Hematopoietic multipotent progenitor cell treated with erythropoietin and hydrocortisone succinate and interleukin-3 and kit ligand, for 8 days (in vitro differentiated cells): ENCODE results near the gene PAPSS2.
"Not testable (repeated sequence)": the region's sequence is repeated elsewhere in the genome, so short reads cannot be mapped to it uniquely, and the experiment has no call there.

ENCODE experiments used
- DNase-seq: peaks from one replicate; pipeline ENCODE4 v3.0.0-alpha.2; 2015

Gene PAPSS2

DNA sequence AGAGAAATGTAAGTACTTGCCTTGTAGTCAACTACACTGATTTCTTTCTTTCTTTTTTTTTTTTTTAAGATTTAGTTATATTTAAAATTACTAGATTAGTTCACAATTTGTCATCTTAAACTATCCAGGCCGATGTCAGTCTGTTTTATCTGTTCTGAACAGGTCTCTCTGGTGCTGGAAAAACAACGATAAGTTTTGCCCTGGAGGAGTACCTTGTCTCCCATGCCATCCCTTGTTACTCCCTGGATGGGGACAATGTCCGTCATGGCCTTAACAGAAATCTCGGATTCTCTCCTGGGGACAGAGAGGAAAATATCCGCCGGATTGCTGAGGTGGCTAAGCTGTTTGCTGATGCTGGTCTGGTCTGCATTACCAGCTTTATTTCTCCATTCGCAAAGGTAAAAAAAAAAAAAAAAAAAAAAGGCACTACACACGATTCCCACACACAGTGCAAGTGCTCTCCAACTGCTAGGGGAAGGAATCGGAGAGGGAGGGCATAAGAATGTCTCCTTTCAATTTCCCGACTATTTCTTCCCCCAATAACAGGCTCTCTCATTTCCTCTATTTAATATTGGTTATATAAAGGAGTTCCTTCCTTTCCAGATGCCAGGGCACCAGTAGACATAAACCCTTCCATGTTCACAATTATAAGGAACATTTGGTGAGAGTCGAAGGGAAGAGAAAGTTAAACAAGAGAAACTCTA lies 53.4 kb downstream of the PAPSS2 start:
- DNase-seq: no peak

DNA sequence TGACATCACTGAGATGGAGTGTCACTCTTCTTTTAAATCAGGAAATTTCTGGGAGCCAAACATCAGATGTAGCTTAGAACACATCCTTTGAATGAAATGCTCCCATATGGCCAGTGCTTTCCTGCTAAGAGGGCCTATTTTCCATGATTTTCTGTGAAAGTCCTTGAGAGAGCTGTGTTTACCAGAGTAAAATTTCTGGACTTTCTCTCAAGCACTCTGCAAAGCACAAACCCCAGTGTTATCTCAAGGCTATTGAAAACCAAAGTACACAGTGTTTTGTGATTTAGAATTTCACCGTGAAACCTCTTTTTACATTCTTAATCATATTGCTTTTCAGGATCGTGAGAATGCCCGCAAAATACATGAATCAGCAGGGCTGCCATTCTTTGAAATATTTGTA lies 54.0 kb downstream of the PAPSS2 start:
- DNase-seq: no peak

DNA sequence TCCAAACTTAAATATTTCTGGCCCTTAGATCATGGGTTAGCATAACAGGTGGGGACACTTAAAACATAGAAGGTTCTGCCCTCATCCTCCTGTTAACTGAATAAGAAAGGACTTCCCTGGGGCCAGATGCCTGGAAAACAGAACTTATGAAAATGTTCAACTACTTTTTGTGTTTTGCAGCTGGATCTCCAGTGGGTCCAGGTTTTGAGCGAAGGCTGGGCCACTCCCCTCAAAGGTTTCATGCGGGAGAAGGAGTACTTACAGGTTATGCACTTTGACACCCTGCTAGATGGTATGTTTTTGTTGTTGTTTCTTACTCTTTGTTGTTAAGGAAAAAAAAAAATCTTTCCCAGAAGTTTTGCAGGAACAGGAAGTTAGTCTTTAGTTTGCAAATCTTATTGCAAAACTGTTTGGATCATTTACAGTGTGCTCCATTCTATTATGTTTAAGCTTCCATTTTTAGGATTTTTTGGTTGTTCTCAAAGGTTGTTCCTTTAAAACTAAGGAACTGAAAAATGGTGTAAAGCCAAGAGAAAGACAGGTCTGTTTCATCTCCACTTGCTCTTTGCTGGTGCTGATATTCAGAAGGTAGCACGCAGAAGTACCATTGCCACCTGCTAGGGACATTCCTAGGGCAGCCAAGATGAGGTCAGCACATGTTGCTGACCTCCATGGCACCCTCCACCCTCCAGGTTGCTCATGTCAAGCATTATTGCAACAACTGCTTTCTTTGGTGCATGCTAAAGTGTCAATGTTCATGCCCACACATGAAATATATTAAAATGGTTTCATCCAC lies 56.1 kb downstream of the PAPSS2 start:
- no peak for DNase-seq

DNA sequence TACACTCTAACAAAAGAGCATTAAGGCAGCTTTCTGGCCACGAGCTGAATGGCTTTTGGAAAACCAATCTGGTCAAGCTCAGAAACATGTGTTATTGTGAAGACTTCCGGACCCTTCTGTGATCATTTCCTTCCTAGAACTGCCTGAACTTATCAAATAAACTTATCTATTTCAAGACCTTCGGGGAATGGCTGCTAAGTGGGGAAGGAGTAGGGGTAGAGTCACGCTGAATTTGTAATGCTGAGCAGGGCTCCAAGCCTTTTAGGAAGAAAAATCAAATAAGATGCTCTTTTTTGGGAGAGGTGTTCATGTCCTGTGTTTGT lies 56.6 kb downstream of the PAPSS2 start:
- DNase-seq: no peak

DNA sequence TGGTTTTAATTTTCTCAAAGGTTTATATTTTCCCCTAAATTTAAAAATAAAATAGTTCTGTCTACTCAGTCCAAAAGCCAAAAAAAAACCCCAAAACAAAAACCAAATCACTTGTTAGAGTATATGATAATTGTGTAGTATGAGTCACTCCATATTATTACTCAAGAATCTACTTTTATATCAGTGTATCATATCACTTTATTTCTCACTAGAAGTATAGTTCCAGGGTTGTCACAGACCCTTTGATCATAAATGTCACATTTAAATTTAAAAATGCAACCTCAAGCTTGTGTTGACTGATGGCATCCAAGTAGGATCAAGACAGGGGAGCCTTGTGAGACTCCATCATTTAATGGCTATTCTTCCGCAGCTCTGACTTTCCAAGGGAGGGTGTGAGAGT lies 61.0 kb downstream of the PAPSS2 start:
- no peak for DNase-seq

DNA sequence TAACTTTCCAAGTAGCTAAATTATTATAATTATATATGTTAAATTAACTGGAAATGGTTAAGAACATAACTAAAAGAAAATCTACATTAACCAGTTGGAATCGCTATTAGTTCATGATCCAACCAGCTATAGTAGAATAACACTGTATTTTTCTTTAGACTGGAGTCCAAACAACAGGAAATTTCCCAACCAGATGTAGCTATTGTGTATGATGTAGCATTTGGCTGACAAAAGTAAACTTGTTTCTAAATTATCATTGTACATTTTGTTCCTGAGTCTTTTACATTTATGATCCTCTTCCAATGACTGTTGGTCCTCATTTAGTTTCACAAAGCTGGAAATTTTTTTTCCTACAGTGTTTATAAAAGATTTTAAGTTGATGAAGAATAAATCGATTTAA lies 62.1 kb downstream of the PAPSS2 start:
- no peak for DNase-seq

DNA sequence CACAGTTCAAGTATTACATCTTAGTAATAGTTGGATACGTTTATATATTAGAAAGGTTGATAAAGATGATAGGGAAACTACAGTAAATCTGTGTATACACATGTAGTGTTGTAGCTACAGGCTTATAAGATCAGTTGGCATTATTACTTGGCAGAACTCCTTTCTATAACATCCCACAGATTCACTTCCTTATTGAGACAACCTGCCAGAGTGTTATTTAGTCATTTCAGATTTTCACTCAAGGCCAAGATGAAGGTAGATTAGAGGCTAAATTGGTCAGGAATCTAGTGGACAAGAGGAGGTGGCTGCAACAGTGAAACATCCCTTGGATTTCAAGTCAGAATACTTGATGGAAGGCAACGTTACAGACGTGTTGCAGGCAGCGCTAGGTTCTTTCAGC lies 63.0 kb downstream of the PAPSS2 start:
- no peak for DNase-seq

DNA sequence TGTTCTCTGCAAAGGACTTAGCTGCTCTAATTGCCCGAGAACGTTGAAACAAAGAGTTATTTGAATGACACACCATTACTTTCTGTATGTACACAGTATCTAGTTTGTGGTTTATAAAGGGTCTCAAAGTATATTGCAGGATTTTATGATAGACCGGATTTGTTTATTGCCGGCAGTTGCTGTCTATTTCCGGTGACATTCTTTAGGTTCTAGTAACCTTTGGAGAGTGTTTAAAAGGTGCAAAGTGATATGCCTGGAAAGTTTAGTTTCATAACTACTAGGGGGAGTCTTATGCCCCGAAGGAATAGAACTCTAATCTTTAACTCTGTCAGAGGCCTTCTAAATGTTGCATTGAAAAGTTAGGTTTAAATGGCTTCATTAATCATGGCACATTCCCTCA lies 63.8 kb downstream of the PAPSS2 start:
- DNase-seq: no peak

DNA sequence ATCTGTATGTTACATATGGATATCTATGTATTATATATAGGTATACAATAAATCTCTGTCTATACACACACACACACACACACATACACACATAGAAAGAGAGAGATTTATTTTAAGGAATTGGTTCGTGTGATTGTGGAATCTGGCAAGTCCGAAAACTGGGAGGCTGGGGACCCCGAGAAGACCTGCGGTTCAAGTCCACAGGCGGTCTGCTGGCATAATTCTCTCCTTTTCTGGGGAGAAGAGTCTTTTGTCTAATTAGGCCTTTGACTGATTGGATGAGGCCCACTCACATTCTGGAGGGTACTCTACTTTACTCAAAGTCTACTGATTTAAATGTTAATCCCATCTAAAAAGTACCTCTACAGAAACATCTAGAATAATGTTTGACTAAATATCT lies 65.1 kb downstream of the PAPSS2 start:
- no peak for DNase-seq

DNA sequence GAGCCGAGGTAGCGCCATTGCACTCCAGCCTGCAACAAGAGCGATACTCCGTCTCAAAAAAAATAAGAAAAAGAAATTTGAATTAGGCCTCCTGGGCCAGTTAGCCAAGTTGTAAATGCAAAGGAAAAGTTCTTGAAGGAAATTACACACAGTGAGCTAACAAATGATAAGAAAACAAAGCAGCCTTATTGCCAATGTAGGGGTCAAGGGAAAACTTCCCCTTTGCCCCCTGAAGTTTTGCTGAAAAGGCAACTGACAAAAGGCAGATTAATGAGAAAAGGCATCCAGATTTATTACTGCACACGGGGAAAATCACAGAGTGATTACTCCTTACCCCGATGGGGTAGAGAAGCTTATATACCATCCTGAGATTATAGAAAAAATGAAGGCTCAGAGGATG lies 70.3 kb downstream of the PAPSS2 start:
- no peak for DNase-seq

DNA sequence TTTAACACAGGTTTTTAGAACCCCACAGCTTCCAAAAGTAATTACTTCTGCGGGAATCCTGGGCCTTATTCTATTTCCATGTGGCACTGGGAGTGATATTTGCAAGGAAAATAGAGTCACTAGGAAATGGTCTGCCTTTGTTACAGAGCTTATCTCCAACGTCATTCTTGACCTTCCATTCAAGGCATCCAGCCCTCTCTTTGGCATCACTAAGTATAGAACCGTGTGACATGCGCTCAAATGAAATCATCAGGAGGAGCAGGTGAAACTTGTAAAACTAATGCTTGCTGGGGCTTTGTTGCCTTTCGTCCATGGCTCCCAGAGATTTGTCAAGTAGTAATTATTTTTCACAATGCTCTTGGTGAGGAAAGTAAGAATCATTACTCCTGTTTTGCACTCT lies 73.4 kb downstream of the PAPSS2 start:
- no peak for DNase-seq

DNA sequence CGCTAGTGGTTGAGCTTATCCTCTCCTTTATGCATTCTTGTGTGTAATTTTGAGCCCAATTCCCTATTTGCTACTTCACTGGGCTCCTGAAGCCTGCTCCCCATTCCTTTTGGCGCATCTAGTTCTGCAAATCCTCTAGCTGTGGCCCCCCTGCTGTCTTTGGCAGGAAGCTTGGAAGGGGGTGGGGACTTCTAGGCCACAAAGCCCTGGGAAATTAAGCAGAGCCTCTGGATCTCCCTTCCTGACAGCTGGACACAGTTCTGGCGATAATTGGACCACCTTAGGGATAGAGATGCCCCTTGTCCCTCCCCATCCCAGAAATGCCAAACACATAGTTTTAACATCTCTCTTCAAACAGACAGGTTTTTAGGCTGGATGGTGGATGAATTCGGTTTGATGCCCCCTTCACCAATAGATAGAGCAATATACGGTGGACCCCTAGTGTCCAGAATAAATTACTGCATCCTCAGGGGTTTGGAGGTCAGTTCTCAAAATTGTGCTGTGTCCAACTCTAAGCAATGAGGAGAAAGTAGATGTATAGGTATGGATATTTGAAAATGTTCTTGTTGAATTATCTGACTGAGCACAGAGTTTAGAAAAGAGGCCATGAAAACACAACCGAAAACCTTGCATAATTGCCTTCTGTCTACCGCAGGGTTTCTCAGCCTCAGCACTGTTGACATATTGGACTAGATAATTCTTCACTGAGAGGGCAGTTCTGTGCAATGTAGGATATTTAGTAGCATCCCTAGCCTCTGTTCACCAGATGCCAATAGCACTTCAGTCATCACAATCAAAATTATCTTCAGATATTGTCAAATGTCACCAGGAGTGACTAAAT lies 75.5 kb downstream of the PAPSS2 start:
- DNase-seq: peak; percentile 53

DNA sequence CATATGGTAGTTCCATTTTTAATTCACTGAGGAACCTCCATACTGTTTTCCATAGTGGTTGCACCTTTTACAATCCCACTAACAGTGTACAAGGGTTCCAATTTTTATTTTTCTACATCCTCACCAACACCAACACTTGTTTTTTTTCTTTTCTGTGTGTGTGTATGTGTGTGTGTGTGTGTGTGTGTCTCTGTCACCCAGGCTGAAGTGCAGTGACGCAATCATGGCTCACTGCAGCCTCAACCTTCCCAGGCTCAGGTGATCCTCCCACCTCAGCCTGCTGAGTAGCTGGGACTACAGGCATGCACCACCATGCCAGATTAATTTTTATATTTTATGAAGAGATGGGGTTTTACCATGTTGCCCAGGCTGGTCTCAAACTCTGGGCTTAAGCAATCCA lies 78.6 kb downstream of the PAPSS2 start:
- DNase-seq: not testable (repeated sequence)

DNA sequence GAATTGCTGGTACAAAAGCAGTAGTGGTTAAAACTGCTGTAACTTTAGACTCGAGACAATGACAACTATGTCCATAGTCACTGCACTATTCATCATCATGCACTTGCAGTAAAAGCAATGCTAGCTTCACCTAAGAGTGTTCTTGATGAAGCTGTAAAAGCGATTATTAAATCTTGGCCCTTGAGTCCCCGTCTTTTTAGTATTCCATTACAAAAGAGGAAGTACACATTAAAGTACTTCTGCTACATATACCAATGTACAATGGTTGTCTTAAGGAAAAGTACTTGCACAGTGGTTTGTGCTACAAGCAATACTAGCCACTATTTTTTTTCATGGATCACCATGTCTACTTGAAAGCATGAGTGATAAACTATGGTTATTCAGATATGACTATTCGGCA lies 80.0 kb downstream of the PAPSS2 start:
- DNase-seq: no peak

DNA sequence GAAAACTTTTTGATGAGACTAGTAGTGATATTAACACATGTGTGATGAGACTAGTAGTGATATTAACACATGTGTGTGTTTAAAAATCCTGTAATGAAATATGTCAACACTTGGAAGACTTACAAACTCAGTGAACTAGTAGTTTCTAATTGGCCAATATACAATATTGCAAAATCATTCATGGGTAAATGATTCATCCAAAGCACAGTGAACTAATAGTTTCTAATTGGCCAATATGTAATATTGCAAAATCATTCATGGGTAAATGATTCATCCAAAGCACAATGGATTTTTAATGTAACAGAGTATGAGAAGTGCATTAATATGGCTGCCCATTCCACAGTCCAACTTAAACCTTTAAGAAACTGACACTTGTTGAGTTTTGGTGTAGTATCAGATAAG lies 80.6 kb downstream of the PAPSS2 start:
- no peak for DNase-seq

DNA sequence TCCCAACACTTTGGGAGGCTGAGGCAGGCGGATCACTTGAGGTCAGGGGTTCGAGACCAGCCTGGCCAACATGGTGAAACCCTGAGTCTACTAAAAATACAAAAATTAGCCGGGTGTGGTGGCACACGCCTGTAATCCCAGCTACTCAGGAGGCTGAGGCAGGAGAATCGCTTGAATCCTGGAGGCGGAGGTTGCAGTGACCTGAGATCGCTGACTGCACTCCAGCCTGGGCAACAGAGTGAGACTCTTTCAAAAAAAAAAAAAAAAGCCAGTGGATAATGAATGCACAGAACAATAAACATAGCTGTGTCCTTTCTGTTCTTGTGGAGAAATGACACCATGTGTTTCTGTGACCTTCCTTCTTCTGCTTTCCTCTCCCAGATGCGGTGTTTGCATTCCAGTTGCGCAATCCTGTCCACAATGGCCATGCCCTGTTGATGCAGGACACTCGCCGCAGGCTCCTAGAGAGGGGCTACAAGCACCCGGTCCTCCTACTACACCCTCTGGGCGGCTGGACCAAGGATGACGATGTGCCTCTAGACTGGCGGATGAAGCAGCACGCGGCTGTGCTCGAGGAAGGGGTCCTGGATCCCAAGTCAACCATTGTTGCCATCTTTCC lies 83.4 kb downstream of the PAPSS2 start:
- DNase-seq: not testable (repeated sequence)

DNA sequence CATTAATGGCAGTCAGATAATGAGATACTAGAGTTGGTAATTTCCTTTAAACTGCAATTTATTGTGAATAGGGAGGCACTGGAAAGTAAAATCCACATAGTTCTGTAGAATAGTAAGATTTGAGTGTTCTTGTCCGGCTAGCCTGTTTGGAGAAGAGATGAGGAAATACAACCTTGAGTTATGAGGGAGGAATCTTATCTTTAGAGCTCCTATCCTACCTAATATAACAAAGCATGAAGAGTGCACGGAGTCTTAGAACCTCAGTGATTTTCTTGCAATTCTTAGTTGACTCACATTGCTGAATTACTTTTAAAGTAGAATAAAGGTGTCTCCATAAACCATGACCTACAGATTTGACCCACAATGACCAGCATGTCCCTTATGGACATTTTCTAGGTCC lies 84.9 kb downstream of the PAPSS2 start:
- DNase-seq: no peak

DNA sequence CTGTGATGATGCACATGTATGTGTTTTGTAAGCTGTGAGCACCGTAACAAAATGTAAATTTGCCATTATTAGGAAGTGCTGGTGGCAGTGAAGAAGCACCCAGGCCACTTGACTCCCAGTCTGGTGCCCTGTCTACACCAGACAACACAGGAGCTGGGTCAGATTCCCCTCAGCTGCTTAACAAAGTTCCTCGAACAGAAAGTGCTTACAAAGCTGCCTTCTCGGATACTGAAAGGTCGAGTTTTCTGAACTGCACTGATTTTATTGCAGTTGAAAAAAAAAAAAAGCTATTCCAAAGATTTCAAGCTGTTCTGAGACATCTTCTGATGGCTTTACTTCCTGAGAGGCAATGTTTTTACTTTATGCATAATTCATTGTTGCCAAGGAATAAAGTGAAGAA lies 87.2 kb downstream of the PAPSS2 start:
- no peak for DNase-seq

DNA sequence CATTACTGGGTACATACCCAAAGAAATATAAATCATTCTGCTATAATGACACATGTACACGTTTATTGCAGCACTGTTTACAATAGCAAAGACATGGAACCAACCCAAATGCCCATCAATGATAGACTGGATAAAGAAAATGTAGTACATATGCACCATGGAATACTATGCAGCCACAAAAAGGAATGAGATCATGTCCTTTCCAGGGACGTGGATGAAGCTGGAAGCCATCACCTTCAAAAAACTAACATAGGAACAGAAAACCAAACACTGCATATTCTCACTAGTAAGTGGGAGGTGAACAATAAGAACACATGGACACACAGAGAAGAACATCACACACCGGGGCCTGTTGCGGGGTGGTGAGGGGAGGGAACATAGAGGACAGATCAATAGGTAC lies 88.6 kb downstream of the PAPSS2 start:
- not testable (repeated sequence) for DNase-seq

DNA sequence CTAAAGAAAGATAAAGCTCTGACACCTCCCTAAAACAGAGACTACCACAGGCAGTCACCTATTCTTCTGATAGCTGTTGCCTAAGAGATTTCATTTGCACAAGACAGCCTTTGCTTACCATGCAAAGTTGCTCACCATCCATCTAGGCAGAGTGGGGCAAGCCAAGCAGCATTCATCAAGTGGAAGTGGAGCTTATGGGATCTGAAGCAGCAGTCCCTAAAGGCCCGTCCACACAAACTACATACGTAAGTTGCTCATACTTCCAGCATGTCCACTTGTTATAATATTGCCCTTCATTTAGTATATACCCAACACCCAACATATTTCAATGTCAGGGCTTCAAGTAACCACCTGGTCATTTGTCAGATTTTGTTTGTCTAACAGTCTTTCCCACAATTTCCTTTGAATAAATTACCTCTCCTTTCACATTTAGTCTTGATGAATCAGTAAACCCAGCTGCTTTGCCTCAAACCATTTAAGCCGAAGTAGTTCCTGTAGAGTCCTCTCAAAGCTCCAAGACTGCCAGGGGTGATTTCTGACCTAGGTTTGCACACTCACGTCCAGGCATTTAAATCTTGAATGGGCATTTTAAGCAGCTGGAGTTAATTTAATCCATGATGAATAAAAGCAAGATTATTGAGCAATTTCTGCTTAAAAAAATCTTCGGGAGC lies 90.5 kb downstream of the PAPSS2 start:
- DNase-seq: no peak

DNA sequence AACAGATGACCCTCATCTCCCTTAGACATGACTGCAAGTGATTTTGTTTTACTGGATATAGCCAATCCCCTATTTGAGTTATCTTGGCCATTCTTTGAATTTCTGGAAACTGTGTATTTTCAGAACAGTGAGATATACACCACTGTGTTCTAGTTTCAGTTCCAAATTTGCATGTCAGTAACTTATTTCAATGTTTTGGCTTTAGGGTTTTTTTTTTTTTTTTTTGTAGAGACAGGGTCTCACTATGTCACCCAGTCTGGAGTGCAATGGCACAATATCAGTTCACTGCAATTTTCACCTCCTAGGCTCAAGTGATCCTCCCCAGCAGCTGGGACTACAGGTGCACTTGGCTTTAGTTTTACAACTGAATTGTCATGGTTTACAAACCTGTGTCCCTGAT lies 91.1 kb downstream of the PAPSS2 start:
- no peak for DNase-seq

DNA sequence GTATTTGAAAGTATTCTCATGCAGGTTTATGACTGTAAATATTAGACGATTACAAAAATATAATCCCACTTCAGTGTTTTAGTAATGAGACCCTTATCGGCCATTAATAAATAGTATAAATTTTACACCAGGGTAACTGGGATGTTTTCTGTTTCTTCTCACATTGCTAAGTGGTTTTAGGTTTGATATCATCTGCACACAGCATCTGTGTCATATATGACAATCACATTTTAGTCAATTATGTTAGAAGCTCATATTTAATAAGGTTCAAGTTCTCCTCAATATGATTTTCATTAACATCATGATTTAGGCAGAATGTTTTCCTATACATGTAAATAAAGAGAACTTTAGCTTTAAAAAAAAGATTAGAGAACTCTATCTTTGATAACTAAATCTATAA lies 91.6 kb downstream of the PAPSS2 start:
- DNase-seq: no peak

DNA sequence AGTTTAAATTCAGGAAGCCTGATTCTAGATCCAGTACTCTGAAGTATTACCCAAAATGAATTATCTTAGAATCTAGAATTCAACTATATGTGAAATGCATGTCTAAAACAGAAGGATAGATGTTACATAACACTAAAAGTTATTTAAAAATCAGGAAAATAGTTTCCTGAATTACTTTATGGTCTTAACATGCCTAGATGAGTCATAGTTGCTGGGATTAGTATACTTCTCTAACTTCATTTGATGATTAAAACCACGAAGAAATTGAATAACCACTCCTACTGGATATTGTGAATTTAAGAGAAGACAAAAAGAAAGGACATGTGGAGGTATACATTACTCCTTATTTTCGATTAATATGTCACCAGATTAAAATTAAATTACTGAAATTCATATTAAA lies 92.9 kb downstream of the PAPSS2 start:
- no peak for DNase-seq
